ENCODE measurements around the gene LHPP. TPM values are rescaled to one million over a fixed set of nuclear protein-coding genes. Genes with fewer than 3 reads are reported as not detected.

LHPP gene
- total RNA-seq, 1 experiment from 2014 or later, result 6.6 TPM

DNA sequence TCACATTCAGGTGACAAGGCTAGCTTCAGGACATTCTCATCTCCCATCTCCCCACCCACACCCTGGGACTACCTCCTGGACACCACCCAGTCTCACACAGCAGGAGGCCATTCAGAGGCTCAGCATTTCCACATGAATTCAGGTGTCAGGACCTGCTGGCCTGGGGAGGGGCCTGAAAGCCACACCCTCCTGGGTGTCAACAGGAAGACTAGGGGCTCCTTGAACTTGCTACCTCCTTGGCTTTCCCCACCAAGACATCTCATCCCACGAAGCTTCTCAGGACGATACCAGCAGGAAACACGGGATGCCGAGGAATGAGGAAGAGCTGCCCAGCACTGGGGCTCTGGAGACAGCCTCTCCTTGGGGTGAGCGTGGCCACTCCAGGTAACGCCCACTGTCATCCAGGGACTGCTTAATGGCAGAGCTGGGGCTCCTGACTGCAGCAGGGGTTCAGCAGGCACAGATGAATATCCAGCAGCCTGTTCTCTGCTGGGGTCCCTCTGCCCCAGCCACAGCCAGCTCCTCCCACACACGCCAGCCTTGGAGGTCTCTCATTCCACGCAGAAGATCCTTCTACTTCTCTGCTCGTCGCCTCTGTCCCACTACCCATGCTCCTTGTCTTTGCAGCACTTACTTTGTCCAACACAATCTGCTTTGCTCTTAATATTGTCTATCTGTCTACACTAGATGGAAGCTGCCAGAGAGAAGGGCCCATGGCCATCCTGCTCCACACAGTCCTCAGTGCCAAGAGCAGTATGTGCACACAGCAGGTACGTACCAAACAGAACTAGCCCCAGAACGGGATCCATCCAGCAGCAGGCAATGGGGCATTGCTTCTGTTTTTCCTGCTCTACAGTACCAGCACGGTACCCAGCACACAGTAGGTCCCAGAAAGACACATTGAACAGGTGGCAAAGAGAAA, 193.8 kb downstream of the LHPP start:
- H3K9ac ChIP-seq (ENCODE audit: low read length), result no peak overlapping the region
- H3K9me2 ChIP-seq (replicated peaks; ENCODE audit: low read length), result no peaks in the 10 kb centered on the region
- H2AFZ ChIP-seq (ENCODE audit: low read length), result no peak overlapping the region
- H3K27ac ChIP-seq (ENCODE audit: low read length), result no peak overlapping the region
- H3K9me3 ChIP-seq (ENCODE audit: low read length), result no peaks in the 10 kb centered on the region
- H3K4me3 ChIP-seq (ENCODE audit: low read length), result no peak overlapping the region
- ChIA-PET POLR2A (ENCODE audit: unreplicated experiment) (no interaction called here), CTCF (no interaction called here)
- DNase-seq (no peak), ATAC-seq (no peak)
- H3F3A ChIP-seq (ENCODE audit: low read length, unreplicated experiment), result no peaks in the 10 kb centered on the region
- no peak for TF ChIP-seq EZH2phosphoT487 (IDR thresholded peaks at IDR 0.05; ENCODE audit: borderline replicate concordance, low read length)
- TF ChIP-seq EZH2 (IDR thresholded peaks at IDR 0.05; ENCODE audit: low read length, unreplicated experiment), result no peak
- TF ChIP-seq, protein P1, sequence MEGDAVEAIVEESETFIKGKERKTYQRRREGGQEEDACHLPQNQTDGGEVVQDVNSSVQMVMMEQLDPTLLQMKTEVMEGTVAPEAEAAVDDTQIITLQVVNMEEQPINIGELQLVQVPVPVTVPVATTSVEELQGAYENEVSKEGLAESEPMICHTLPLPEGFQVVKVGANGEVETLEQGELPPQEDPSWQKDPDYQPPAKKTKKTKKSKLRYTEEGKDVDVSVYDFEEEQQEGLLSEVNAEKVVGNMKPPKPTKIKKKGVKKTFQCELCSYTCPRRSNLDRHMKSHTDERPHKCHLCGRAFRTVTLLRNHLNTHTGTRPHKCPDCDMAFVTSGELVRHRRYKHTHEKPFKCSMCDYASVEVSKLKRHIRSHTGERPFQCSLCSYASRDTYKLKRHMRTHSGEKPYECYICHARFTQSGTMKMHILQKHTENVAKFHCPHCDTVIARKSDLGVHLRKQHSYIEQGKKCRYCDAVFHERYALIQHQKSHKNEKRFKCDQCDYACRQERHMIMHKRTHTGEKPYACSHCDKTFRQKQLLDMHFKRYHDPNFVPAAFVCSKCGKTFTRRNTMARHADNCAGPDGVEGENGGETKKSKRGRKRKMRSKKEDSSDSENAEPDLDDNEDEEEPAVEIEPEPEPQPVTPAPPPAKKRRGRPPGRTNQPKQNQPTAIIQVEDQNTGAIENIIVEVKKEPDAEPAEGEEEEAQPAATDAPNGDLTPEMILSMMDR (conservative IDR thresholded peaks at IDR 0.05; ENCODE audit: low read depth, low read length), result no peak
- no peaks in the 10 kb centered on the region for H3K36me3 ChIP-seq (ENCODE audit: low read depth, low read length)
- intact Hi-C loops (cut with micrococcal nuclease), result no loop called here
- BruUV-seq (replicated peaks), result no TSS peak
- H4K20me1 ChIP-seq (ENCODE audit: low read length), result no peaks in the 10 kb centered on the region
- H3K79me2 ChIP-seq (ENCODE audit: low read length), result no peaks in the 10 kb centered on the region
- no peaks in the 10 kb centered on the region for H3K27me3 ChIP-seq (ENCODE audit: low read length)
- H3K4me2 ChIP-seq (ENCODE audit: low read length), result no peak overlapping the region
- H3K4me1 ChIP-seq (ENCODE audit: insufficient read depth, low read length), result no peaks in the 10 kb centered on the region

DNA sequence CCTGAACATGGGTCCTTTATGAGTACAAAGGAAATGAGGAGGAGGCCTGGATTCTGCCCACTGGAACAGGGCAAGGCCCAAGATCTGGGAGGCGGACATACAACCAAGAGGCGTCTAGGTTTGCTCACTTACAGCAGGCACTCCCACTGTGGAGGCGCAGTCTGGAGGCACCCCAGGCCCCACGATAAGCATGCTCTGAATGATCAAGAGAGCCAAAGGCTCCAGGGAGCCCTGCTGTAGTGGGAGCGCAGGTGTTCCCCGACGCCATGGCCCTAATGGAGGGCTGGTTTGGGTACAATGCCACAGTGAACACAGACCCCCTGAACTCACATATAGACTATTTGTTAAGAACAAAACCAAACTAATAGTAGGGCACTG, 194.5 kb downstream of the LHPP start:
- ChIA-PET POLR2A (ENCODE audit: unreplicated experiment) (no interaction called here), CTCF (no interaction called here)
- no peak overlapping the region for H3K27ac ChIP-seq (ENCODE audit: low read length)
- no peaks in the 10 kb centered on the region for H3K27me3 ChIP-seq (ENCODE audit: low read length)
- TF ChIP-seq EZH2 (IDR thresholded peaks at IDR 0.05; ENCODE audit: low read length, unreplicated experiment) (no peak), EZH2phosphoT487 (IDR thresholded peaks at IDR 0.05; ENCODE audit: borderline replicate concordance, low read length) (no peak)
- TF ChIP-seq, protein P1 (conservative IDR thresholded peaks at IDR 0.05; ENCODE audit: low read depth, low read length), result no peak
- DNase-seq, result no peak
- H3K4me1 ChIP-seq (ENCODE audit: insufficient read depth, low read length), result no peaks in the 10 kb centered on the region
- intact Hi-C loops (cut with micrococcal nuclease), result no loop called here
- no TSS peak for BruUV-seq (replicated peaks)
- no peaks in the 10 kb centered on the region for H3K79me2 ChIP-seq (ENCODE audit: low read length)
- H2AFZ ChIP-seq (ENCODE audit: low read length), result no peak overlapping the region
- H3K4me3 ChIP-seq (ENCODE audit: low read length), result no peak overlapping the region
- no peaks in the 10 kb centered on the region for H3K36me3 ChIP-seq (ENCODE audit: low read depth, low read length)
- H3K9me2 ChIP-seq (replicated peaks; ENCODE audit: low read length), result no peaks in the 10 kb centered on the region
- H3K9ac ChIP-seq (ENCODE audit: low read length), result no peak overlapping the region
- ATAC-seq, result no peak
- no peak overlapping the region for H3K4me2 ChIP-seq (ENCODE audit: low read length)
- no peaks in the 10 kb centered on the region for H4K20me1 ChIP-seq (ENCODE audit: low read length)
- no peaks in the 10 kb centered on the region for H3F3A ChIP-seq (ENCODE audit: low read length, unreplicated experiment)
- H3K9me3 ChIP-seq (ENCODE audit: low read length), result no peaks in the 10 kb centered on the region

DNA sequence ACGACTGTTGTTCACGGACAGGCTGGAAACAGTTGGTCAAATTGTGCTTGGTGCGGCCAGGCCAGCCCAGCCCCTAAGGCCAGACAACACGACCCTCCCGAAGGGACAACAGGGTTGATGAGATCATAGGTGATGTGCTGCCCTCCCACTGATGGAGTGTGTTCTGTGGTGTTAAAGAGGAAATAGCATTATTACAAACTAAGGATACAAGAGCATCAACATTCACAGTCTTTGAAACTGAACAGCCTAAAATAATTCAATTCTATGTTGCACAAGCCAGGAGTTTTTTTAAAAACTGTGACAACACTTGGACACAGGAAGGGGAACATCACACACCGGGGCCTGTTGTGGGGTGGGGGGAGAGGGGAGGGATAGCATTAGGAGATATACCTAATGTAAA, 194.9 kb downstream of the LHPP start:
- DNase-seq (no peak), ATAC-seq (no peak)
- no peaks in the 10 kb centered on the region for H3K36me3 ChIP-seq (ENCODE audit: low read depth, low read length)
- intact Hi-C loops (cut with micrococcal nuclease), result no loop called here
- no peaks in the 10 kb centered on the region for H3F3A ChIP-seq (ENCODE audit: low read length, unreplicated experiment)
- H3K9me3 ChIP-seq (ENCODE audit: low read length), result no peaks in the 10 kb centered on the region
- no peaks in the 10 kb centered on the region for H4K20me1 ChIP-seq (ENCODE audit: low read length)
- H2AFZ ChIP-seq (ENCODE audit: low read length), result no peak overlapping the region
- H3K4me3 ChIP-seq (ENCODE audit: low read length), result no peak overlapping the region
- H3K4me2 ChIP-seq (ENCODE audit: low read length), result no peak overlapping the region
- no peak overlapping the region for H3K9ac ChIP-seq (ENCODE audit: low read length)
- no peaks in the 10 kb centered on the region for H3K79me2 ChIP-seq (ENCODE audit: low read length)
- TF ChIP-seq, protein P1 (conservative IDR thresholded peaks at IDR 0.05; ENCODE audit: low read depth, low read length), result no peak
- TF ChIP-seq EZH2phosphoT487 (IDR thresholded peaks at IDR 0.05; ENCODE audit: borderline replicate concordance, low read length), result no peak
- no peak for TF ChIP-seq EZH2 (IDR thresholded peaks at IDR 0.05; ENCODE audit: low read length, unreplicated experiment)
- H3K4me1 ChIP-seq (ENCODE audit: insufficient read depth, low read length), result no peaks in the 10 kb centered on the region
- ChIA-PET CTCF (no interaction called here), POLR2A (ENCODE audit: unreplicated experiment) (no interaction called here)
- BruUV-seq (replicated peaks), result no TSS peak
- H3K27ac ChIP-seq (ENCODE audit: low read length), result no peak overlapping the region
- H3K27me3 ChIP-seq (ENCODE audit: low read length), result no peaks in the 10 kb centered on the region
- no peaks in the 10 kb centered on the region for H3K9me2 ChIP-seq (replicated peaks; ENCODE audit: low read length)
